WTC11 (cell line): Measurements from ENCODE around the gene TMED1.

ENCODE experiments used
- CREM ChIP-seq: sonication (generic); formaldehyde crosslinking; IDR thresholded peaks from 2 replicates; pipeline ENCODE4 v1.8.1; 2022; ENCODE audit warnings: mild to moderate bottlenecking, missing genetic modification reagents, moderate library complexity
- SP1 ChIP-seq: sonication (generic); formaldehyde crosslinking; conservative IDR thresholded peaks from 2 replicates; pipeline ENCODE4 v1.8.1; 2022; ENCODE audit warnings: missing genetic modification reagents

DNA sequence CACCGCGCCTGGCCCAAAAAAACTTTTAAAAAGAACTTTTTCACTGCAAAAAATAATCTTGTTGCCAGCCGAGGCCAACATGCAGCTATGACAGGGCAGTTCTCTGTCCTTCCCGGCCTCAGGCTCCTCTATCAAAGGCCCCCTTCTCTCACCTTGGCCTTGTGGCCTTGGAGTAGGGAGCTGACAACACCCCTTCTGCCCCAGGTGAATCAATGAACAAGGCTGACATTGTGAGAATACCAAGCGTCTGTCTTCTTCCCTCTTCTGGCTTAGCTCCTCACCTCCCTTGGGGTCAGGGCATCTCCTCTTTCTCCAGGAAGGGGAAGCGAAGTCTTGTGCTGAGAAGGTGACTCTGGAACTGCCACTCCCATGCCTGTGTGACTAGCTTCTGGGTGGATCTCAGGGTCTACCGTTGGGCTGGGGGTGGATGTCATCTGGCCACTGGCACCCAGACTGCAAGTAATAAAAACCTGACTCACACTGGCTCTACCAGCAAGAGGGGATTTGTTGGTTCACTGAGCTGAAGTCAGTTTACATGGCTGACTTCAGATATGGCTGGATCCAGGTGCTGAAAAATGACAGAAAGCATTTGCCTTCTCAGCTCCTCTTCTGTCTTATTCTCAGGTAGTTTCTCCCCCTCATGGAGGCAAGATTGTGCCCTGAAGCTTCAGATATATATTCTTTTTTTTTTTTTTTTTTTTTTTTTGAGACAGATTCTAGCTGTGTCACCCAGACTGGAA lies 18.5 kb upstream of the TMED1 start:
- TF ChIP-seq SP1 (no peak), CREM (CRISPR knock-in tag) (no peak)
